HepG2 (cell line): ENCODE data around the gene CPVL. TPM values are rescaled to one million over a fixed set of nuclear protein-coding genes. Genes with fewer than 3 reads are reported as not detected.
A peak's percentile ranks its signal among the peaks of the same experiment; 100 is the strongest.

ENCODE experiments used
- ARNTL ChIP-seq: sonication (generic); formaldehyde crosslinking; IDR thresholded peaks from 2 replicates; pipeline ENCODE4 v1.4.0; 2020; ENCODE audit warnings: mild to moderate bottlenecking, missing genetic modification reagents
- ATRX ChIP-seq: sonication (generic); formaldehyde crosslinking; IDR thresholded peaks from 2 replicates; pipeline ENCODE4 v1.4.0; 2020; ENCODE audit warnings: missing genetic modification reagents, borderline replicate concordance
- DMTF1 ChIP-seq: sonication (generic); formaldehyde crosslinking; IDR thresholded peaks from 2 replicates; pipeline ENCODE4 v1.4.0; 2020; ENCODE audit warnings: mild to moderate bottlenecking, missing genetic modification reagents
- ELF4 ChIP-seq: sonication (generic); formaldehyde crosslinking; IDR thresholded peaks from 2 replicates; pipeline ENCODE4 v1.5.0; 2020; ENCODE audit warnings: missing genetic modification reagents, mild to moderate bottlenecking, moderate library complexity, borderline replicate concordance
- GFI1 ChIP-seq: sonication (generic); formaldehyde crosslinking; IDR thresholded peaks from 2 replicates; pipeline ENCODE4 v1.5.0; 2020; ENCODE audit warnings: missing genetic modification reagents, mild to moderate bottlenecking, borderline replicate concordance
- ONECUT2 ChIP-seq: sonication (generic); formaldehyde crosslinking; IDR thresholded peaks from 2 replicates; pipeline ENCODE4 v1.4.0; 2020; ENCODE audit warnings: missing genetic modification reagents
- REPIN1 ChIP-seq: sonication (generic); formaldehyde crosslinking; IDR thresholded peaks from 2 replicates; pipeline ENCODE4 v1.8.0; 2022; ENCODE audit warnings: missing genetic modification reagents, low read depth, mild to moderate bottlenecking, borderline replicate concordance
- SP4 ChIP-seq: sonication (generic); formaldehyde crosslinking; IDR thresholded peaks from 2 replicates; pipeline ENCODE4 v1.8.1; 2023; ENCODE audit warnings: mild to moderate bottlenecking, missing genetic modification reagents
- ZFP36L2 ChIP-seq: sonication (generic); formaldehyde crosslinking; IDR thresholded peaks from 2 replicates; pipeline ENCODE4 v1.4.0; 2020; ENCODE audit warnings: missing genetic modification reagents
- ZNF317 ChIP-seq: sonication (generic); formaldehyde crosslinking; IDR thresholded peaks from 2 replicates; pipeline ENCODE4 v1.5.0; 2020; ENCODE audit warnings: mild to moderate bottlenecking, missing genetic modification reagents
- ZNF609 ChIP-seq: sonication (generic); formaldehyde crosslinking; IDR thresholded peaks from 2 replicates; pipeline ENCODE4 v1.4.0; 2020; ENCODE audit warnings: mild to moderate bottlenecking, missing genetic modification reagents, borderline replicate concordance
- ZNF672 ChIP-seq: sonication (generic); formaldehyde crosslinking; IDR thresholded peaks from 2 replicates; pipeline ENCODE4 v1.8.1; 2022; ENCODE audit warnings: missing genetic modification reagents
- ZNF710 ChIP-seq: sonication (generic); formaldehyde crosslinking; IDR thresholded peaks from 2 replicates; pipeline ENCODE4 v1.5.0; 2020; ENCODE audit warnings: mild to moderate bottlenecking, missing genetic modification reagents, borderline replicate concordance
- ZNF737 ChIP-seq: sonication (generic); formaldehyde crosslinking; IDR thresholded peaks from 2 replicates; pipeline ENCODE4 v1.5.0; 2020; ENCODE audit warnings: missing genetic modification reagents, mild to moderate bottlenecking, borderline replicate concordance
- ZNF770 ChIP-seq: sonication (generic); formaldehyde crosslinking; IDR thresholded peaks from 2 replicates; pipeline ENCODE4 v1.5.0; 2020; ENCODE audit warnings: mild to moderate bottlenecking, missing genetic modification reagents
- ZNF772 ChIP-seq: sonication (generic); formaldehyde crosslinking; IDR thresholded peaks from 2 replicates; pipeline ENCODE4 v1.5.0; 2020; ENCODE audit warnings: mild to moderate bottlenecking, missing genetic modification reagents
- ZSCAN22 ChIP-seq: sonication (generic); formaldehyde crosslinking; IDR thresholded peaks from 2 replicates; pipeline ENCODE4 v1.4.0; 2020; ENCODE audit warnings: mild to moderate bottlenecking, missing genetic modification reagents
- polyA plus RNA-seq, 8 experiments: library from polyadenylated mRNA; depleted of rRNA in 3 of 8; stranded (reverse) in 7 of 8; unstranded in 1 of 8; fragments of >200 nt; fragmentation: Illumina TruSeq in 4 of 8; extraction: Trizol in 4 of 8; gene quantifications; 2 replicates each; pipeline versions ENCODE4 v1.2.1 to v1.2.3, GENCODE V29; 2011 to 2016; ENCODE audit warnings: low read depth in 4 of 8, missing spikeins in 1 of 8, mixed read lengths in 1 of 8; ENCODE audit not compliant: insufficient read depth in 1 of 8
- total RNA-seq, 5 experiments: library from RNA; depleted of rRNA; stranded (reverse); fragments of >200 nt; fragmentation: Illumina TruSeq; extraction: Trizol; gene quantifications; 2 replicates each; pipeline ENCODE4 v1.2.3, GENCODE V29; 2016; ENCODE audit warnings: low read depth in 1 of 5

CPVL gene
- total and polyA plus RNA-seq, 2 of the 13 experiments (the other 11 are each of a cell fraction or from before 2014, with no cell fraction given), result 59.2 to 294 TPM

GRCh38 chr7:29099896-29100847 is 46.2 kb downstream of the CPVL start (continued):
- no peak for TF ChIP-seq ZFP36L2 (CRISPR knock-in tag)
- TF ChIP-seq GFI1, result peak; percentile 96
- TF ChIP-seq SP4 (CRISPR knock-in tag), result no peak
- no peak for TF ChIP-seq ZNF317 (CRISPR knock-in tag)
- TF ChIP-seq ZNF710 (CRISPR knock-in tag), result peak; percentile 59; the same call in 1 of the 2 replicates
- TF ChIP-seq ZNF672 (CRISPR knock-in tag), result no peak
- no peak for TF ChIP-seq ZSCAN22 (CRISPR knock-in tag)
- no peak for TF ChIP-seq ZNF737
- peak; percentile 70; the same call in 1 of the 2 replicates for TF ChIP-seq REPIN1 (CRISPR knock-in tag)
- no peak for TF ChIP-seq ELF4
- no peak for TF ChIP-seq ONECUT2 (CRISPR knock-in tag)
- no peak for TF ChIP-seq ATRX (CRISPR knock-in tag)
- TF ChIP-seq DMTF1, result no peak
- TF ChIP-seq ZNF609 (CRISPR knock-in tag), result peak; percentile 89
- TF ChIP-seq ARNTL (CRISPR knock-in tag), result peak; percentile 55; the same call in 1 of the 2 replicates
- TF ChIP-seq ZNF772 (CRISPR knock-in tag), result 0 out of 2 replicates have a peak, but pooled peaks have one; percentile 31
- TF ChIP-seq ZNF770 (CRISPR knock-in tag), result peak; percentile 93
